ENCODE results near the gene RADIL.
A peak's percentile ranks its signal among the peaks of the same experiment; 100 is the strongest.

RADIL gene

GRCh38 chr7:4832711-4833110 lies 50.8 kb downstream of the RADIL start:
- TF ChIP-seq SIN3A (IDR thresholded peaks at IDR 0.05; ENCODE audit: borderline replicate concordance, insufficient read depth, low read length) (no peak), FOXP2 (optimal IDR thresholded peaks at IDR 0.05; ENCODE audit: borderline replicate concordance, extremely low read depth, extremely low read length, insufficient read depth) (no peak), TAF1 (IDR thresholded peaks at IDR 0.05; ENCODE audit: borderline replicate concordance, insufficient read depth, low read length) (no peak), POLR2AphosphoS5 (IDR thresholded peaks at IDR 0.05; ENCODE audit: low read depth, low read length) (no peak), REST (IDR thresholded peaks at IDR 0.05; ENCODE audit: insufficient read depth in 1 of 2, low read depth in 2 of 2, low read length in 2 of 2) (no peak)

GRCh38 chr7:4831723-4832495 lies 51.6 kb downstream of the RADIL start:
- no peak for TF ChIP-seq POLR2AphosphoS5 (IDR thresholded peaks at IDR 0.05; ENCODE audit: low read depth, low read length)
- peak; percentile 24 for TF ChIP-seq FOXP2 (optimal IDR thresholded peaks at IDR 0.05; ENCODE audit: borderline replicate concordance, extremely low read depth, extremely low read length, insufficient read depth)

GRCh38 chr7:4830176-4830575 lies 53.3 kb downstream of the RADIL start:
- peak; percentile 36; the same call in 1 of the 2 replicates for TF ChIP-seq SIN3A (IDR thresholded peaks at IDR 0.05; ENCODE audit: borderline replicate concordance, insufficient read depth, low read length)
- peak; percentile 38 for TF ChIP-seq FOXP2 (optimal IDR thresholded peaks at IDR 0.05; ENCODE audit: borderline replicate concordance, extremely low read depth, extremely low read length, insufficient read depth)
- no peak for TF ChIP-seq POLR2AphosphoS5 (IDR thresholded peaks at IDR 0.05; ENCODE audit: low read depth, low read length)

DNA sequence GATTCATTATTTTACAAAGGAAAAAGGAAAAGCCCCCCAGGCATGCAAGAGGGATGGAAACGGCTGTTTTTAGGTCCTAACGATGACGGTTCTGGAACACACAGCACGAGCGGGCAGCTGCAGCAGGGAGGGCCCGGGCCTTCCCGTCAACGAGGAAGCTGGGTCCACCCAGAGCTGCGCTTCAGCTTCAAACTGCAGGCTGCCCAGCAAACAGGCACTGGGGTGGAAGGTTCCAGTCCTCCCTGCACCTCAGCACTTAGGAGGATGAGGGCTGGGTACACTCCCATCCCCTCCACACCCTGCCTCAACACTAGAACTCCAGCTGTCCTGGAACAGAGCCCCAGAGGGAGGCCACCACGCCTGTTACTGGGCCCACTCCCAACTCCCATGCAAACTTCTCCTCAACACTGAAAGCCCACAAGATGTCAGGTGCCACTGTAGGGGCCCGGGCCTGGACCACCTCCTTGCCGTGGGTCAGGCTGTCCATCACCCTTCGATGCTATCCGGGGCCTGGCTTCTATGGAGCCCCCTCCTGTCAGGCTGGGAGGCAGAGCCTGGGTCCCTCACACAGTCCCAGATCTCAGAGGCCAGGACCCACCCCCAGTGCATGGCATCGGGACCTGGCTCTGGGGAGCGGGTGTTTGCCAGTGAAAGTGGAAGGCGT lies 54.7 kb downstream of the RADIL start:
- TF ChIP-seq FOXP2 (optimal IDR thresholded peaks at IDR 0.05; ENCODE audit: borderline replicate concordance, extremely low read depth, extremely low read length, insufficient read depth) (no peak), TAF1 (IDR thresholded peaks at IDR 0.05; ENCODE audit: borderline replicate concordance, insufficient read depth, low read length) (no peak), REST (IDR thresholded peaks at IDR 0.05; ENCODE audit: insufficient read depth in 1 of 2, low read depth in 2 of 2, low read length in 2 of 2) (no peak), SIN3A (IDR thresholded peaks at IDR 0.05; ENCODE audit: borderline replicate concordance, insufficient read depth, low read length) (no peak), POLR2AphosphoS5 (IDR thresholded peaks at IDR 0.05; ENCODE audit: low read depth, low read length) (no peak)

DNA sequence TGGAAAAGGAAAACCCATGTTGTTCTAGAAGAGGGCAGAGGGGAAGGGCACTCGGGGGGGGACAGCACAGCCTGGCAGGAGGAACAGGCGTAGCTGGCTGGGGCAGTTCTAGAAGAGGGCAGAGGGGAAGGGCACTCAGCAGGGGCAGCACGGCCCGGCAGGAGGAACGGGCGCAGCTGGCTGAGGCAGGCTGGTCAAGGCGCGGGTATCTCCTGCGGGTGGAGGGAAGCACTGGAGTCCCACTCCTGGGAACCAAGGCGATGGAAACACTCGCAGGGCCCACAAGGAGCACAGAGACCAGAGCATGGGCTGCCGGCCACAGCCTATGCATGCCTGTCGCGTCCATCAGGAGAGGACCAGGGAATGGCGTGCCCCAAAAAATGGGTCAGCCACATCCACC lies 58.4 kb downstream of the RADIL start:
- TF ChIP-seq SIN3A (IDR thresholded peaks at IDR 0.05; ENCODE audit: borderline replicate concordance, insufficient read depth, low read length) (no peak), FOXP2 (optimal IDR thresholded peaks at IDR 0.05; ENCODE audit: borderline replicate concordance, extremely low read depth, extremely low read length, insufficient read depth) (no peak), POLR2AphosphoS5 (IDR thresholded peaks at IDR 0.05; ENCODE audit: low read depth, low read length) (no peak), TAF1 (IDR thresholded peaks at IDR 0.05; ENCODE audit: borderline replicate concordance, insufficient read depth, low read length) (no peak), REST (IDR thresholded peaks at IDR 0.05; ENCODE audit: insufficient read depth in 1 of 2, low read depth in 2 of 2, low read length in 2 of 2) (no peak)
